H9 (cell line): ENCODE results near the gene LPP. TPM values are rescaled to one million over a fixed set of nuclear protein-coding genes. Genes with fewer than 3 reads are reported as not detected.

Experiments
- DNase-seq: peaks from one replicate; pipeline ENCODE4 v3.0.0-alpha.2; 2017
- H2AFZ ChIP-seq: one replicate; pipeline ENCODE4 v1.6.1; 2013; ENCODE audit warnings: mild to moderate bottlenecking, low read length, control low read depth, moderate library complexity
- H2AK5ac ChIP-seq: 2 replicates; pipeline ENCODE4 v1.6.1; 2013; ENCODE audit warnings: low read length, control low read depth, mixed read lengths; ENCODE audit not compliant: insufficient read length
- H2BK120ac ChIP-seq: one replicate; pipeline ENCODE4 v1.6.1; 2013; ENCODE audit warnings: low read depth, mild to moderate bottlenecking, low read length, control low read depth, inconsistent platforms; ENCODE audit not compliant: poor library complexity, severe bottlenecking
- H2BK12ac ChIP-seq: 2 replicates; pipeline ENCODE4 v1.6.1; 2013; ENCODE audit warnings: low read length, control low read depth, mixed read lengths, low read depth; ENCODE audit not compliant: insufficient read length
- H2BK15ac ChIP-seq: 2 replicates; pipeline ENCODE4 v1.6.1; 2013; ENCODE audit warnings: low read depth, low read length, control low read depth
- H2BK20ac ChIP-seq: one replicate; pipeline ENCODE4 v1.6.1; 2013; ENCODE audit warnings: low read depth, mild to moderate bottlenecking, low read length, control low read depth, inconsistent platforms; ENCODE audit not compliant: poor library complexity, severe bottlenecking
- H2BK5ac ChIP-seq: 2 replicates; pipeline ENCODE4 v1.6.1; 2013; ENCODE audit warnings: low read length, control low read depth, mixed read lengths; ENCODE audit not compliant: insufficient read length
- H3K14ac ChIP-seq: 2 replicates; pipeline ENCODE4 v1.6.1; 2013; ENCODE audit warnings: low read length, control low read depth; ENCODE audit not compliant: insufficient read depth
- H3K18ac ChIP-seq: 2 replicates; pipeline ENCODE4 v1.6.1; 2013; ENCODE audit warnings: low read depth, mild to moderate bottlenecking, mixed read lengths, low read length, control low read depth; ENCODE audit not compliant: insufficient read length
- H3K23ac ChIP-seq: 2 replicates; pipeline ENCODE4 v1.6.1; 2013; ENCODE audit warnings: low read length, control low read depth, mixed read lengths, low read depth; ENCODE audit not compliant: insufficient read length
- H3K23me2 ChIP-seq: 2 replicates; pipeline ENCODE4 v1.6.1; 2013; ENCODE audit warnings: low read depth, mild to moderate bottlenecking, mixed read lengths, low read length, control low read depth; ENCODE audit not compliant: insufficient read length, poor library complexity, severe bottlenecking
- H3K27ac ChIP-seq: 2 replicates; pipeline ENCODE4 v1.5.1; 2013; ENCODE audit warnings: low read length, control low read depth, mixed read lengths, low read depth; ENCODE audit not compliant: insufficient read length
- H3K27me3 ChIP-seq: 2 replicates; pipeline ENCODE4 v1.6.1; 2013; ENCODE audit warnings: low read length, control low read depth, inconsistent platforms; ENCODE audit not compliant: insufficient read depth
- H3K4ac ChIP-seq: 2 replicates; pipeline ENCODE4 v1.6.1; 2013; ENCODE audit warnings: low read depth, mild to moderate bottlenecking, control low read depth, inconsistent platforms, low read length, moderate library complexity
- H3K4me1 ChIP-seq: 2 replicates; pipeline ENCODE4 v1.6.1; 2013; ENCODE audit warnings: low read length, control low read depth, inconsistent platforms; ENCODE audit not compliant: insufficient read depth
- H3K4me2 ChIP-seq: 2 replicates; pipeline ENCODE4 v1.6.1; 2013; ENCODE audit warnings: low read length, control low read depth, mixed read lengths; ENCODE audit not compliant: insufficient read length, insufficient read depth
- H3K56ac ChIP-seq: 2 replicates; pipeline ENCODE4 v1.6.1; 2013; ENCODE audit warnings: low read depth, mild to moderate bottlenecking, mixed read lengths, low read length, control low read depth; ENCODE audit not compliant: insufficient read length
- H3K79me1 ChIP-seq: 2 replicates; pipeline ENCODE4 v1.6.1; 2013; ENCODE audit warnings: low read depth, mild to moderate bottlenecking, moderate library complexity, low read length, control low read depth, inconsistent platforms; ENCODE audit not compliant: insufficient read depth, poor library complexity, severe bottlenecking
- H3K79me2 ChIP-seq: 2 replicates; pipeline ENCODE4 v1.6.1; 2013; ENCODE audit warnings: low read length, control low read depth, inconsistent platforms; ENCODE audit not compliant: insufficient read depth
- H3K9ac ChIP-seq: 2 replicates; pipeline ENCODE4 v1.6.1; 2013; ENCODE audit warnings: low read length, control low read depth, mixed read lengths; ENCODE audit not compliant: insufficient read length; ENCODE audit errors: extremely low read depth
- H3K9me3 ChIP-seq: one replicate; pipeline ENCODE4 v1.6.1; 2013; ENCODE audit warnings: low read depth, low read length, inconsistent platforms; ENCODE audit not compliant: control insufficient read depth
- H3T11ph ChIP-seq: one replicate; pipeline ENCODE4 v1.6.1; 2013; ENCODE audit warnings: mild to moderate bottlenecking, low read length, control low read depth, inconsistent platforms
- H4K20me1 ChIP-seq: one replicate; pipeline ENCODE4 v1.6.1; 2013; ENCODE audit not compliant: control insufficient read depth, insufficient read length, insufficient read depth
- H4K5ac ChIP-seq: 2 replicates; pipeline ENCODE4 v1.6.1; 2013; ENCODE audit warnings: low read depth, mild to moderate bottlenecking, mixed read lengths, low read length, control low read depth; ENCODE audit not compliant: insufficient read length
- H4K8ac ChIP-seq: replicated peaks from 2 replicates; pipeline ENCODE4 v1.6.1; 2013; ENCODE audit warnings: low read length, control low read depth, mixed read lengths, low read depth; ENCODE audit not compliant: insufficient read length
- H4K91ac ChIP-seq: 2 replicates; pipeline ENCODE4 v1.6.1; 2013; ENCODE audit warnings: low read depth, mild to moderate bottlenecking, moderate library complexity, mixed read lengths, low read length, control low read depth; ENCODE audit not compliant: insufficient read length
- H3K27ac Mint-ChIP-seq, 3 experiments: 2 replicates in 2 of 3; 3 replicates in 1 of 3; pipeline ENCODE4 v1.8.0; 2020 to 2021; ENCODE audit warnings: mixed read lengths in 3 of 3, mild to moderate bottlenecking in 1 of 3, moderate library complexity in 1 of 3
- H3K27me3 Mint-ChIP-seq: 2 replicates; pipeline ENCODE4 v1.8.0; 2021; ENCODE audit warnings: low read depth, mild to moderate bottlenecking, moderate library complexity, mixed read lengths
- H3K36me3 Mint-ChIP-seq, 3 experiments: 2 replicates in 2 of 3; 3 replicates in 1 of 3; pipeline ENCODE4 v1.8.0; 2020 to 2021; ENCODE audit warnings: low read depth in 3 of 3, mixed read lengths in 3 of 3; ENCODE audit not compliant: insufficient read depth in 1 of 3
- H3K4me1 Mint-ChIP-seq, 2 experiments: 2 replicates each; pipeline ENCODE4 v1.8.0; 2020; ENCODE audit warnings: mixed read lengths in 2 of 2
- H3K4me3 Mint-ChIP-seq, 2 experiments: 2 replicates in 1 of 2; 3 replicates in 1 of 2; pipeline ENCODE4 v1.8.0; 2020 to 2021; ENCODE audit warnings: mild to moderate bottlenecking in 2 of 2, mixed read lengths in 2 of 2, moderate library complexity in 1 of 2
- H3K9me3 Mint-ChIP-seq, 2 experiments: 2 replicates in 1 of 2; 3 replicates in 1 of 2; pipeline ENCODE4 v1.8.0; 2020; ENCODE audit warnings: mild to moderate bottlenecking in 2 of 2, mixed read lengths in 2 of 2, moderate library complexity in 1 of 2
- CTCF ChIP-seq: fragments of 200-600 bp; sonication (generic); conservative IDR thresholded peaks from 3 replicates; pipeline ENCODE4 v1.8.0; 2021; ENCODE audit warnings: antibody characterized with exemption, mild to moderate bottlenecking
- WGBS: extraction: QIAGEN DNeasy Blood & Tissue Kit; methylation state at CpG from one replicate; pipeline ENCODE4 v1.1.7; 2013; ENCODE audit warnings: missing lambda C conversion rate, low lambda C conversion rate, mixed read lengths; ENCODE audit not compliant: insufficient read length; ENCODE audit errors: extremely low coverage; 5-methylcytosine and 5-hydroxymethylcytosine counted together
- total RNA-seq: library from RNA; stranded (reverse); gene quantifications from 2 replicates; pipeline ENCODE4 v1.2.1, GENCODE V29; 2021

LPP gene
- total RNA-seq, 1 experiment from 2014 or later, result 64.6 TPM

- Histone ChIP-seq H3K79me1 (no peaks in the 10 kb centered on the region), H3K23me2 (no peaks in the 10 kb centered on the region), H2BK15ac (no peak overlapping the region), H3T11ph (no peak overlapping the region), H3K27ac (no peak overlapping the region), H3K9me3 (no peaks in the 10 kb centered on the region), H3K4ac (no peak overlapping the region), H3K23ac (no peak overlapping the region), H3K56ac (no peak overlapping the region), H3K9ac (no peak overlapping the region), H2BK120ac (no peak overlapping the region), H3K4me1 (no peaks in the 10 kb centered on the region), H2AFZ (no peak overlapping the region), H2AK5ac (no peak overlapping the region), H4K20me1 (no peaks in the 10 kb centered on the region), H3K79me2 (no peaks in the 10 kb centered on the region), H3K18ac (no peak overlapping the region), H2BK20ac (no peak overlapping the region), H3K27me3 (no peaks in the 10 kb centered on the region), H2BK5ac (no peak overlapping the region), H2BK12ac (no peak overlapping the region), H4K8ac (no peak overlapping the region), H3K4me2 (no peak overlapping the region), H3K14ac (no peak overlapping the region), H4K91ac (no peak overlapping the region), H4K5ac (no peak overlapping the region)
- Mint-ChIP-seq H3K9me3 (no peaks in the 10 kb centered on the region), H3K4me3 (no peak overlapping the region), H3K36me3 (no peaks in the 10 kb centered on the region), H3K27ac (no peak overlapping the region), H3K27me3 (no peaks in the 10 kb centered on the region), H3K4me1 (peaks cover 0 to 3% of the 10 kb centered on the region in 2 experiments; a peak in 1 of 4 replicates)
- no peak for DNase-seq
- no CpG with 5 or more reads among the region's 1 CpG for WGBS
- no peak for TF ChIP-seq CTCF
Measured at GRCh38 chr3:188662214-188662613, 508.3 kb downstream of the LPP start.
